ENCODE results near the gene SLC16A12.

- no peak for TF ChIP-seq CTCF (IDR thresholded peaks at IDR 0.05; ENCODE audit: control extremely low read depth in 1 of 3, insufficient read depth in 1 of 3, low read depth in 1 of 3, low read length in 3 of 3)
- TF ChIP-seq MAFK (IDR thresholded peaks at IDR 0.05; ENCODE audit: low read depth, low read length) = no peak
- no peak for TF ChIP-seq RFX5 (IDR thresholded peaks at IDR 0.05; ENCODE audit: borderline replicate concordance, low read depth, low read length)
- no peak for TF ChIP-seq FOSL1 (IDR thresholded peaks at IDR 0.05; ENCODE audit: insufficient read depth, low read depth, low read length)
- TF ChIP-seq NRF1 (IDR thresholded peaks at IDR 0.05; ENCODE audit: low read depth, low read length) = no peak
- TF ChIP-seq SP1 (IDR thresholded peaks at IDR 0.05; ENCODE audit: low read depth, low read length) = no peak
- no peak for TF ChIP-seq ATF3 (IDR thresholded peaks at IDR 0.05; ENCODE audit: insufficient read depth, low read depth, low read length)
Observed at GRCh38 chr10:89479771-89480446, 55.5 kb downstream of the SLC16A12 start.

All from H1 (cell line).